Aorta (tissue), 5 donors: Measurements from ENCODE around the gene EEF2K. TPM values are rescaled to one million over a fixed set of nuclear protein-coding genes. Genes with fewer than 3 reads are reported as not detected.
A peak's percentile ranks its signal among the peaks of the same experiment; 100 is the strongest.

ENCODE experiments used
- ATAC-seq: fragments of 200-7000 bp; cut with Tn5 transposase; one replicate; pipeline ENCODE4 v1.9.1; 2022; ENCODE audit warnings: moderate library complexity; ENCODE audit not compliant: low FRiP score
- DNase-seq, 2 donors: peaks; one replicate each; pipeline ENCODE4 v3.0.0-alpha.2; 2020
- H3K27ac ChIP-seq, 2 donors: one replicate each; pipeline ENCODE4 v1.5.1; 2013; ENCODE audit warnings: low read length in 2 of 2, mild to moderate bottlenecking in 2 of 2, moderate library complexity in 2 of 2, control low read depth in 1 of 2, inconsistent platforms in 1 of 2, low read depth in 1 of 2
- H3K27me3 ChIP-seq, 2 donors: one replicate each; pipeline ENCODE4 v1.6.1; 2013; ENCODE audit warnings: control low read depth in 1 of 2, low read length in 1 of 2, mild to moderate bottlenecking in 1 of 2, moderate library complexity in 1 of 2; ENCODE audit not compliant: insufficient read depth in 2 of 2, control insufficient read depth in 1 of 2
- H3K36me3 ChIP-seq, 2 donors: one replicate each; pipeline ENCODE4 v1.6.1; 2013; ENCODE audit warnings: control low read depth in 1 of 2, low read length in 1 of 2, mild to moderate bottlenecking in 1 of 2; ENCODE audit not compliant: insufficient read depth in 2 of 2, control insufficient read depth in 1 of 2
- H3K4me1 ChIP-seq, 2 donors: one replicate each; pipeline ENCODE4 v1.6.1; 2013; ENCODE audit warnings: low read length in 2 of 2, control low read depth in 1 of 2, mild to moderate bottlenecking in 1 of 2, moderate library complexity in 1 of 2; ENCODE audit not compliant: insufficient read depth in 2 of 2, control insufficient read depth in 1 of 2
- H3K4me3 ChIP-seq, 2 donors: one replicate each; pipeline ENCODE4 v1.5.1; 2013; ENCODE audit warnings: low read length in 2 of 2, control low read depth in 1 of 2, mild to moderate bottlenecking in 1 of 2
- H3K9me3 ChIP-seq: one replicate; pipeline ENCODE4 v1.6.1; 2013; ENCODE audit warnings: mild to moderate bottlenecking, low read length; ENCODE audit not compliant: control insufficient read depth
- WGBS, 2 donors: extraction: QIAGEN DNeasy Blood & Tissue Kit; methylation state at CpG; one replicate each; pipeline ENCODE4 v1.1.7; 2013; 5-methylcytosine and 5-hydroxymethylcytosine counted together
- intact Hi-C, 2 donors: fragments of 100-400 bp; cut with DNase I; formaldehyde crosslinking; loops; one replicate each; pipeline versions ENCODE4 v1.14.2 to v1.15.0; 2022
- polyA plus RNA-seq, 2 donors: library from polyadenylated mRNA; stranded (reverse); fragments of 200-250 nt; gene quantifications; one replicate each; pipeline ENCODE4 v1.2.3, GENCODE V29; 2013
- total RNA-seq, 2 donors: library from RNA; stranded (reverse); fragmentation: NEBNext Ultra II Directional; extraction: Animal tissue kit (Norgen Biotek cat#: 25700); gene quantifications; one replicate each; pipeline ENCODE4 v1.2.1, GENCODE V29; 2021
- donor health status: healthy with polysubstance abuse.
- donor health status: Bipolar disorder and iron deficiency.
- donor health status: DM: no; HTN: no; CAD: no.
- donor health status: DM: no; HTN: no; CAD: no.
- donor health status: DM: yes; HTN: yes; CAD: no.

Gene EEF2K
- total and polyA plus RNA-seq, 4 donors = 9.3 to 56.3 (median 26.3) TPM

GRCh38 chr16:22202261-22202637 lies 3.8 kb upstream of the EEF2K start:
- intact Hi-C loops = loop anchor here in 1 of 2 donors (10.0 kb wide), 1 partner anchor 1297 kb away; the partner anchor contains the start of genes DCUN1D3 and LYRM1

GRCh38 chr16:22203091-22203490 lies 3.0 kb upstream of the EEF2K start:
- DNase-seq (no peak), ATAC-seq (no peak)
- 82 to 86% methylated on average over 5 of the region's 5 CpGs for WGBS, 2 donors
- peaks cover 3 to 6% of the 10 kb centered on the region in 2 donors for H3K4me1 ChIP-seq
- no peak overlapping the region for H3K27ac ChIP-seq
- intact Hi-C loops = loop anchor here in 1 of 2 donors (10.0 kb wide), 1 partner anchor 1298 kb away; the partner anchor contains the start of genes DCUN1D3 and LYRM1
- H3K36me3 ChIP-seq = no peaks in the 10 kb centered on the region
- no peaks in the 10 kb centered on the region for H3K9me3 ChIP-seq
- H3K27me3 ChIP-seq = no peaks in the 10 kb centered on the region
- H3K4me3 ChIP-seq = no peak overlapping the region

More at GRCh38 chr16:22202261-22202637, 3.8 kb upstream of the EEF2K start:
- H3K36me3 ChIP-seq = no peaks in the 10 kb centered on the region
- no peak for ATAC-seq
- peaks cover 3 to 6% of the 10 kb centered on the region in 2 donors for H3K4me1 ChIP-seq
- H3K4me3 ChIP-seq = no peak overlapping the region
- no peaks in the 10 kb centered on the region for H3K27me3 ChIP-seq
- H3K27ac ChIP-seq = no peak overlapping the region
- WGBS, 2 donors = 92 to 94% methylated on average over 6 of the region's 6 CpGs
- DNase-seq = no peak
- H3K9me3 ChIP-seq = no peaks in the 10 kb centered on the region

- H3K4me1 ChIP-seq = peaks cover under 1% of the 10 kb centered on the region in 2 donors
- H3K36me3 ChIP-seq = no peaks in the 10 kb centered on the region
- WGBS, 2 donors = 98 to 100% methylated on average over 2 of the region's 2 CpGs
- no peaks in the 10 kb centered on the region for H3K27me3 ChIP-seq
- DNase-seq = no peak
- ATAC-seq = no peak
- no peaks in the 10 kb centered on the region for H3K9me3 ChIP-seq
- H3K27ac ChIP-seq = no peak overlapping the region
- no peak overlapping the region for H3K4me3 ChIP-seq
- intact Hi-C loops = loop anchor here in 1 of 2 donors (10.0 kb wide), 1 partner anchor 1299 kb away; the partner anchor contains the start of genes DCUN1D3 and LYRM1
Observed at GRCh38 chr16:22204091-22204655, 1.9 kb upstream of the EEF2K start.

GRCh38 chr16:22205577-22206012 lies 483 bp upstream of the EEF2K start:
- intact Hi-C loops = loop anchor here in 1 of 2 donors (10.0 kb wide), 1 partner anchor 1301 kb away; the partner anchor contains the start of genes DCUN1D3 and LYRM1
- H3K9me3 ChIP-seq = no peaks in the 10 kb centered on the region
- peaks cover 0 to 4% of the 10 kb centered on the region in 2 donors for H3K4me1 ChIP-seq
- H3K36me3 ChIP-seq = no peaks in the 10 kb centered on the region
- no peak overlapping the region for H3K4me3 ChIP-seq
- no peak for DNase-seq
- no peak for ATAC-seq
- peak overlapping the region in 1 of 2 donors; percentile 54 for H3K27ac ChIP-seq
- H3K27me3 ChIP-seq = no peaks in the 10 kb centered on the region
- WGBS, 2 donors = 1 to 2% methylated on average over 11 of the region's 11 CpGs

GRCh38 chr16:22206842-22207714 lies 1.0 kb downstream of the EEF2K start:
- Histone ChIP-seq H3K36me3 (no peaks in the 10 kb centered on the region), H3K4me1 (peaks cover 3 to 4% of the 10 kb centered on the region in 2 donors), H3K27ac (peak overlapping the region; percentile 48 to 82), H3K27me3 (no peaks in the 10 kb centered on the region), H3K4me3 (peak overlapping the region; percentile 39 to 73), H3K9me3 (no peaks in the 10 kb centered on the region)
- WGBS, 2 donors = 2% methylated on average over 34 to 35 of the region's 35 CpGs
- DNase-seq = peak; percentile 91 to 96
- peak; percentile 83 for ATAC-seq
- intact Hi-C loops = loop anchor here in 1 of 2 donors (10.0 kb wide), 1 partner anchor 1302 kb away; the partner anchor contains the start of genes DCUN1D3 and LYRM1

- intact Hi-C loops = loop anchor here in 1 of 2 donors (10.0 kb wide), 1 partner anchor 1303 kb away; the partner anchor contains the start of genes DCUN1D3 and LYRM1
- Histone ChIP-seq H3K36me3 (no peaks in the 10 kb centered on the region), H3K27ac (peak overlapping the region; percentile 45 to 76), H3K4me1 (peaks cover 3 to 4% of the 10 kb centered on the region in 2 donors), H3K9me3 (no peaks in the 10 kb centered on the region), H3K27me3 (no peaks in the 10 kb centered on the region), H3K4me3 (peak overlapping the region; percentile 39 to 73)
- DNase-seq (no peak), ATAC-seq (no peak)
- 40 to 43% methylated on average over 10 of the region's 10 CpGs for WGBS, 2 donors
Observed at GRCh38 chr16:22207715-22208360, 1.8 kb downstream of the EEF2K start.

- no peaks in the 10 kb centered on the region for H3K36me3 ChIP-seq
- H3K4me1 ChIP-seq = peaks cover 3 to 4% of the 10 kb centered on the region in 2 donors
- intact Hi-C loops = no loop called here
- no peak for DNase-seq
- ATAC-seq = no peak
- peak overlapping the region in 1 of 2 donors; percentile 64 for H3K27ac ChIP-seq
- 91 to 96% methylated on average over 6 of the region's 6 CpGs for WGBS, 2 donors
- H3K27me3 ChIP-seq = no peaks in the 10 kb centered on the region
- H3K4me3 ChIP-seq = no peak overlapping the region
- H3K9me3 ChIP-seq = no peaks in the 10 kb centered on the region
Observed at GRCh38 chr16:22210285-22210684, 4.2 kb downstream of the EEF2K start.

GRCh38 chr16:22210854-22211253 lies 4.8 kb downstream of the EEF2K start:
- DNase-seq (no peak), ATAC-seq (no peak)
- Histone ChIP-seq H3K27me3 (no peaks in the 10 kb centered on the region), H3K36me3 (no peaks in the 10 kb centered on the region), H3K27ac (peak overlapping the region in 1 of 2 donors; percentile 64), H3K4me3 (no peak overlapping the region), H3K9me3 (no peaks in the 10 kb centered on the region), H3K4me1 (peaks cover 3 to 4% of the 10 kb centered on the region in 2 donors)
- intact Hi-C loops = no loop called here
- WGBS, 2 donors = 67 to 90% methylated on average over 2 of the region's 2 CpGs
